Loucy (cell line): ENCODE results near the gene TRIP4.

Experiments
- H2AFZ ChIP-seq: fragments of 200-600 bp; sonication (generic); 2 replicates; pipeline ENCODE4 v1.6.0; 2016; ENCODE audit warnings: antibody characterized with exemption, mild to moderate bottlenecking, low read length, moderate library complexity
- H3F3A ChIP-seq: fragments of 200-600 bp; 2 replicates; pipeline ENCODE4 v1.6.0; 2016; ENCODE audit warnings: antibody characterized with exemption, low read depth, mild to moderate bottlenecking
- H3K27me3 ChIP-seq: fragments of 200-600 bp; sonication (generic); 2 replicates; pipeline ENCODE4 v1.6.1; 2014; ENCODE audit warnings: low read length, mild to moderate bottlenecking; ENCODE audit not compliant: insufficient read depth, poor library complexity, severe bottlenecking
- H3K36me3 ChIP-seq: fragments of 200-600 bp; sonication (generic); 2 replicates; pipeline ENCODE4 v1.6.1; 2016; ENCODE audit warnings: low read length; ENCODE audit not compliant: insufficient read depth
- H3K4me1 ChIP-seq: fragments of 200-600 bp; sonication (generic); 2 replicates; pipeline ENCODE4 v1.5.1; 2014; ENCODE audit warnings: low read length, mild to moderate bottlenecking; ENCODE audit not compliant: insufficient read depth, poor library complexity, severe bottlenecking
- H3K4me2 ChIP-seq: fragments of 200-600 bp; sonication (generic); 2 replicates; pipeline ENCODE4 v1.6.0; 2014; ENCODE audit warnings: antibody characterized with exemption, low read length, low read depth, mild to moderate bottlenecking; ENCODE audit not compliant: poor library complexity, severe bottlenecking
- H3K4me3 ChIP-seq: fragments of 200-600 bp; sonication (generic); 2 replicates; pipeline ENCODE4 v1.5.1; 2014; ENCODE audit warnings: low read length, mild to moderate bottlenecking, mixed read lengths; ENCODE audit not compliant: poor library complexity, severe bottlenecking
- H3K79me2 ChIP-seq: fragments of 200-600 bp; sonication (generic); 2 replicates; pipeline ENCODE4 v1.6.1; 2014; ENCODE audit warnings: low read length; ENCODE audit not compliant: insufficient read depth
- H3K9ac ChIP-seq: fragments of 200-600 bp; sonication (generic); 2 replicates; pipeline ENCODE4 v1.6.0; 2014; ENCODE audit warnings: mild to moderate bottlenecking, low read depth, low read length, moderate library complexity; ENCODE audit not compliant: poor library complexity, severe bottlenecking
- H3K9me2 ChIP-seq: fragments of 200-600 bp; sonication (generic); replicated peaks from 2 replicates; pipeline ENCODE4 v1.6.1; 2016; ENCODE audit warnings: low read depth, low read length, mixed read lengths
- H3K9me3 ChIP-seq: fragments of 200-600 bp; sonication (generic); 2 replicates; pipeline ENCODE4 v1.6.1; 2014; ENCODE audit warnings: mild to moderate bottlenecking, antibody characterized with exemption, low read length, low read depth; ENCODE audit not compliant: insufficient read depth
- H4K20me1 ChIP-seq: fragments of 200-600 bp; sonication (generic); 2 replicates; pipeline ENCODE4 v1.6.0; 2014; ENCODE audit warnings: antibody characterized with exemption, low read length, mild to moderate bottlenecking; ENCODE audit not compliant: insufficient read depth, poor library complexity, severe bottlenecking
- EZH2phosphoT487 ChIP-seq: fragments of 200-600 bp; IDR thresholded peaks from 2 replicates; pipeline ENCODE4 v1.6.1; 2018; ENCODE audit warnings: antibody characterized with exemption, mild to moderate bottlenecking, moderate library complexity, borderline replicate concordance
- TF ChIP-seq, protein P1 (sequence below): fragments of 200-600 bp; sonication (generic); conservative IDR thresholded peaks from 2 replicates; pipeline ENCODE4 v1.5.1; 2014; ENCODE audit warnings: mild to moderate bottlenecking, antibody characterized with exemption, low read length

Gene TRIP4

DNA sequence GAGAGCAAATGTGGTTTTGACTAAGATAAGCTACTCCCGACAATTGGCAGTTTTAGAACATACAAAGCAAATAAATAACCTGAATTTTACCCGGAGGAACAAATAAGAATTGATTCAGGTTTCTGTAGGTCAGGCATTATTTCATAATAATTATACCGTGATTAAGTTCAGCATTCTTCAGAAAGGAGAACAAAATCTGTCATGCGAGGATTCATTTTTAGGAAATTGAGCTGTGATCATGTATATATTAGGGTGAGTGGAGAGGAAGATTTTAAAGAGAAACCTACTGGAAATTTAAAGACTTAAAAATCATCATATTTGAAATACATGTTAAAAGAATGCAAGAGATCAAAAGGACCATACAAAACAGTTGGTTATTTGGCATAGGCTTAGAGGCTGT is 93.3 kb downstream of the TRIP4 start:
- H3K9me2 ChIP-seq, result no peaks in the 10 kb centered on the region
- H4K20me1 ChIP-seq, result peaks cover 20% of the 10 kb centered on the region
- no peak overlapping the region for H3K4me3 ChIP-seq
- H3K4me2 ChIP-seq, result no peak overlapping the region
- TF ChIP-seq, protein P1, sequence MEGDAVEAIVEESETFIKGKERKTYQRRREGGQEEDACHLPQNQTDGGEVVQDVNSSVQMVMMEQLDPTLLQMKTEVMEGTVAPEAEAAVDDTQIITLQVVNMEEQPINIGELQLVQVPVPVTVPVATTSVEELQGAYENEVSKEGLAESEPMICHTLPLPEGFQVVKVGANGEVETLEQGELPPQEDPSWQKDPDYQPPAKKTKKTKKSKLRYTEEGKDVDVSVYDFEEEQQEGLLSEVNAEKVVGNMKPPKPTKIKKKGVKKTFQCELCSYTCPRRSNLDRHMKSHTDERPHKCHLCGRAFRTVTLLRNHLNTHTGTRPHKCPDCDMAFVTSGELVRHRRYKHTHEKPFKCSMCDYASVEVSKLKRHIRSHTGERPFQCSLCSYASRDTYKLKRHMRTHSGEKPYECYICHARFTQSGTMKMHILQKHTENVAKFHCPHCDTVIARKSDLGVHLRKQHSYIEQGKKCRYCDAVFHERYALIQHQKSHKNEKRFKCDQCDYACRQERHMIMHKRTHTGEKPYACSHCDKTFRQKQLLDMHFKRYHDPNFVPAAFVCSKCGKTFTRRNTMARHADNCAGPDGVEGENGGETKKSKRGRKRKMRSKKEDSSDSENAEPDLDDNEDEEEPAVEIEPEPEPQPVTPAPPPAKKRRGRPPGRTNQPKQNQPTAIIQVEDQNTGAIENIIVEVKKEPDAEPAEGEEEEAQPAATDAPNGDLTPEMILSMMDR, result no peak
- TF ChIP-seq EZH2phosphoT487, result no peak
- no peaks in the 10 kb centered on the region for H3K9me3 ChIP-seq
- H3K36me3 ChIP-seq, result peaks cover 6% of the 10 kb centered on the region; the same call in 1 of the 2 replicates
- no peak overlapping the region for H2AFZ ChIP-seq
- no peaks in the 10 kb centered on the region for H3F3A ChIP-seq
- H3K9ac ChIP-seq, result no peak overlapping the region
- peaks cover 69% of the 10 kb centered on the region for H3K79me2 ChIP-seq
- H3K4me1 ChIP-seq, result peaks cover 5% of the 10 kb centered on the region
- no peaks in the 10 kb centered on the region for H3K27me3 ChIP-seq

DNA sequence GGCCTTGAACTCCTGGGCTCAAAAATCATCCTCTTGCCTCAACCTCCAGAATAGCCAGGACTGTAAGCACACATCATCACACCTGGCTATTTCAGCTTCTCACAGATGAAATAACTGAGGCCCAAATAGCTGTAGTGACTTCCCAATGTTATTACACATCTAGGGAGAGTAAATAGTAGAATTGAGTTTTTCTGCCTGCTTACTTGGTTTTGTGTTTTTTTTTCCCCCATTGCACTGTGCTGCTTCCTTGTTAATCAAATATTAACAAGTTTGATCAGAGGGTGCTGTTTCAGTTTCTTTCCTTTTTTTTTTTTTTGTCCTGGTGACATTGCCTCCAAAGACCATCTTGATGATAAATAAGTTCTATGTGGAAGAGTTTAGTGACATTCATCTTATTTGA is 96.1 kb downstream of the TRIP4 start:
- no peaks in the 10 kb centered on the region for H3F3A ChIP-seq
- H3K4me2 ChIP-seq, result no peak overlapping the region
- H3K9me2 ChIP-seq, result no peaks in the 10 kb centered on the region
- TF ChIP-seq, protein P1, result no peak
- TF ChIP-seq EZH2phosphoT487, result no peak
- no peak overlapping the region for H3K9ac ChIP-seq
- peaks cover 24% of the 10 kb centered on the region for H4K20me1 ChIP-seq
- no peaks in the 10 kb centered on the region for H3K9me3 ChIP-seq
- H3K4me1 ChIP-seq, result no peaks in the 10 kb centered on the region
- H3K79me2 ChIP-seq, result peaks cover 52% of the 10 kb centered on the region
- no peak overlapping the region for H2AFZ ChIP-seq
- no peaks in the 10 kb centered on the region for H3K27me3 ChIP-seq
- H3K4me3 ChIP-seq, result no peak overlapping the region
- H3K36me3 ChIP-seq, result peaks cover 10% of the 10 kb centered on the region; the same call in 1 of the 2 replicates

DNA sequence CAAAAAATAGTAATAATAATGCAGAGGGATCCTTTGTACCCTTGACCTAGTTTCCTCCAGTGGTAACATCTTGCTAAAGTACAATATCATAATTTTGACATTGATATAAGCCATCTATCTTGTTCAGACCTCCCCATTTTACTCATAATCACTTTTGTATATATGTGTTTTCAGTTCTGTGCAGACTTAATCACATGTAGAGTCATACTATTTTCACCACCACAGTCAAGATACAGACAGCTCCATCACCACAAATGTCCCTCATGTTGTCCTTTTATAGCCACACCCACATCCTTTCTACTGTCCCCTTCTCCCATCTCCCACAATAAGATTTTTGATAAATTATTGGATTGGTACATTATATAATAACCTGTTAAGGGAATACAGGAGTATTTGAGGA is 98.2 kb downstream of the TRIP4 start:
- H3K9ac ChIP-seq, result no peak overlapping the region
- peaks cover 50% of the 10 kb centered on the region for H3K79me2 ChIP-seq
- H3K9me3 ChIP-seq, result no peaks in the 10 kb centered on the region
- H3K9me2 ChIP-seq, result no peaks in the 10 kb centered on the region
- no peak overlapping the region for H3K4me2 ChIP-seq
- peaks cover 15% of the 10 kb centered on the region; the same call in 1 of the 2 replicates for H3K36me3 ChIP-seq
- H3F3A ChIP-seq, result no peaks in the 10 kb centered on the region
- no peak overlapping the region for H3K4me3 ChIP-seq
- no peak overlapping the region for H2AFZ ChIP-seq
- no peaks in the 10 kb centered on the region for H3K4me1 ChIP-seq
- no peak for TF ChIP-seq EZH2phosphoT487
- TF ChIP-seq, protein P1, result no peak
- no peaks in the 10 kb centered on the region for H3K27me3 ChIP-seq
- H4K20me1 ChIP-seq, result peaks cover 24% of the 10 kb centered on the region
